ENCODE measurements around the gene CDH4. TPM values are rescaled to one million over a fixed set of nuclear protein-coding genes. Genes with fewer than 3 reads are reported as not detected.

CDH4 gene
- total RNA-seq = 1 to 10 TPM in 1 of 5 donors, under 1 TPM in 2, not detected in 2; under 0.01 to 2.2 (median 0.37) TPM
- under 1 TPM; 0.05 to 0.15 (median 0.06) TPM for polyA plus RNA-seq
- long read RNA-seq, donor 1 = 0 reads
- long read RNA-seq, donor 2 = 0 reads
- long read RNA-seq, donor 3 = 0 reads
- long read RNA-seq, donor 4 = 0 reads
- long read RNA-seq, donor 5 = 0 reads
- long read RNA-seq, donor 6 = 0 reads
- long read RNA-seq, donor 7 = 0 reads
- long read RNA-seq, donor 8 = 0 reads
- long read RNA-seq, donor 9 = 0 reads
- long read RNA-seq, donor 10 = 0 reads

- intact Hi-C loops (cut with DNase I; ENCODE audit: low total_unique reads) = no loop called here
- peaks cover 20 to 98% (median 60%) of the 10 kb centered on the region in 3 donors for H3K27me3 ChIP-seq
- TF ChIP-seq, protein P1, sequence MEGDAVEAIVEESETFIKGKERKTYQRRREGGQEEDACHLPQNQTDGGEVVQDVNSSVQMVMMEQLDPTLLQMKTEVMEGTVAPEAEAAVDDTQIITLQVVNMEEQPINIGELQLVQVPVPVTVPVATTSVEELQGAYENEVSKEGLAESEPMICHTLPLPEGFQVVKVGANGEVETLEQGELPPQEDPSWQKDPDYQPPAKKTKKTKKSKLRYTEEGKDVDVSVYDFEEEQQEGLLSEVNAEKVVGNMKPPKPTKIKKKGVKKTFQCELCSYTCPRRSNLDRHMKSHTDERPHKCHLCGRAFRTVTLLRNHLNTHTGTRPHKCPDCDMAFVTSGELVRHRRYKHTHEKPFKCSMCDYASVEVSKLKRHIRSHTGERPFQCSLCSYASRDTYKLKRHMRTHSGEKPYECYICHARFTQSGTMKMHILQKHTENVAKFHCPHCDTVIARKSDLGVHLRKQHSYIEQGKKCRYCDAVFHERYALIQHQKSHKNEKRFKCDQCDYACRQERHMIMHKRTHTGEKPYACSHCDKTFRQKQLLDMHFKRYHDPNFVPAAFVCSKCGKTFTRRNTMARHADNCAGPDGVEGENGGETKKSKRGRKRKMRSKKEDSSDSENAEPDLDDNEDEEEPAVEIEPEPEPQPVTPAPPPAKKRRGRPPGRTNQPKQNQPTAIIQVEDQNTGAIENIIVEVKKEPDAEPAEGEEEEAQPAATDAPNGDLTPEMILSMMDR (IDR thresholded peaks at IDR 0.05) = no peak
- TF ChIP-seq EP300 (IDR thresholded peaks at IDR 0.05) (no peak), POLR2AphosphoS5 (IDR thresholded peaks at IDR 0.05) (no peak), POLR2A (IDR thresholded peaks at IDR 0.05) (no peak)
Measured at GRCh38 chr20:61251529-61252393, at the start of gene CDH4. CDH4 (plus strand) TSS chr20:61252261.

DNA sequence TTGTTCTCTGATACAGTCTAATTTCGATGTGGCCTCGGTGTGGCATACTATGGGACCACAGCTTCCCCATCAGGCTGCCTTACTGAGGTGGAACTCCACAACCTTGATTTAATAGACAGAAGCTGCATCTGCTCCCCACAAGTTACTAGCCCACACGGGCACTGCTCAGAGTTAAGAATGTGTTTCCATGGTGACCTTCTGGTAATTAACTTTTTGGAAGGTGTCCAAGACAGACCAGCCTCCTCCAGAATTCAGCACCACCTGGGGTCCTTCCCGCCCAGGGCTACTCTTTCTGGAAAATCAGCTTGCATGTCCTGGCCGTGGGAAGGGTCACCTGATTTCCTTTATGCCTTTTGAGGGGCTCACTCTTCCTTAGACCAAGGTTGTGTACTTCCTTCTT is 48.7 kb upstream of the CDH4 start:
- no peak for DNase-seq
- H3K36me3 ChIP-seq = no peaks in the 10 kb centered on the region
- intact Hi-C loops (cut with DNase I; ENCODE audit: low total_unique reads) = no loop called here
- peaks cover 0 to 7% (median 5%) of the 10 kb centered on the region in 4 donors for H3K9me3 ChIP-seq
- no peak for TF ChIP-seq EP300 (IDR thresholded peaks at IDR 0.05)
- no peak for TF ChIP-seq POLR2A (IDR thresholded peaks at IDR 0.05)
- TF ChIP-seq, protein P1 (IDR thresholded peaks at IDR 0.05) = no peak
- no peak for TF ChIP-seq POLR2AphosphoS5 (IDR thresholded peaks at IDR 0.05)
- H3K4me1 ChIP-seq = no peaks in the 10 kb centered on the region
- whole genome bisulfite sequencing, 5 donors = 40 to 55% (median 48%) methylated on average over 5 of the region's 5 CpGs
- H3K4me3 ChIP-seq = no peak overlapping the region
- no peak overlapping the region for H3K27ac ChIP-seq
- H3K27me3 ChIP-seq = peaks cover 0 to 33% (median 0%) of the 10 kb centered on the region in 3 donors

More at GRCh38 chr20:61251529-61252393, at the start of gene CDH4:
- peaks cover 14 to 24% (median 18%) of the 10 kb centered on the region in 4 donors for H3K4me1 ChIP-seq
- WGBS, 5 donors = 4 to 19% (median 9%) methylated on average over 23 to 78 of the region's 78 CpGs
- H3K27ac ChIP-seq = no peak within 1 kb of the TSS
- peak in 1 of 2 donors; percentile 63 for DNase-seq
- H3K9me3 ChIP-seq = no peaks in the 10 kb centered on the region
- H3K36me3 ChIP-seq = no peaks in the 10 kb centered on the region
- H3K4me3 ChIP-seq = peak within 1 kb of the TSS; percentile 29 to 51 (median 38)

DNA sequence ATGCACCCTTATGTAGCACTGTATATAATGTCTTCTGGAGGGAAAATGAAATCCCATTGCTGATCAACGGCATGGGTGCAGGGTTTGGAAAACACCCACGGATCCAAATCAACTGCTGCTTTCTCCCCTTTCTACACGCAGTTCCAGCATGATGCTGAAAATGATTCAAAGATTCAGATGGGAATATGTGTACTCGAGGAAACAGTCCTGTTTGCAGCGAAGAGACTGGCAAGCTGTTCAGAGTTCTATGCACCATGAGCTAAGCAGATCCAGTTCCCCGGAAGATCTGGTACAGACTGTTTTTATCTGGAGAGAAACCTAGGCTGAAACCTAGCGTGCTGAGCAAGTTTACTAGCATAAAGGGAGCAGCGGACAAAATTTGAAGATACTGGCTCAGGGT is 47.9 kb upstream of the CDH4 start:
- intact Hi-C loops (cut with DNase I; ENCODE audit: low total_unique reads) = no loop called here

GRCh38 chr20:61205769-61206168 is 46.3 kb upstream of the CDH4 start:
- peaks cover 0 to 26% (median 0%) of the 10 kb centered on the region in 3 donors for H3K27me3 ChIP-seq
- H3K27ac ChIP-seq = no peak overlapping the region
- TF ChIP-seq, protein P1 (IDR thresholded peaks at IDR 0.05) = no peak
- TF ChIP-seq EP300 (IDR thresholded peaks at IDR 0.05) (no peak), POLR2A (IDR thresholded peaks at IDR 0.05) (no peak), POLR2AphosphoS5 (IDR thresholded peaks at IDR 0.05) (no peak)
- H3K4me1 ChIP-seq = no peaks in the 10 kb centered on the region
- H3K36me3 ChIP-seq = no peaks in the 10 kb centered on the region
- WGBS, 5 donors = 65 to 86% (median 77%) methylated on average over 4 to 6 of the region's 6 CpGs
- peaks cover 0 to 7% (median 5%) of the 10 kb centered on the region in 4 donors for H3K9me3 ChIP-seq
- DNase-seq = no peak
- no peak overlapping the region for H3K4me3 ChIP-seq
- intact Hi-C loops (cut with DNase I; ENCODE audit: low total_unique reads) = no loop called here

More for the DNA sequence above, 47.9 kb upstream of the CDH4 start:
- Histone ChIP-seq H3K4me3 (no peak overlapping the region), H3K9me3 (peaks cover 0 to 7% (median 5%) of the 10 kb centered on the region in 4 donors), H3K36me3 (no peaks in the 10 kb centered on the region), H3K27me3 (peaks cover 0 to 33% (median 0%) of the 10 kb centered on the region in 3 donors), H3K4me1 (no peaks in the 10 kb centered on the region), H3K27ac (no peak overlapping the region)
- WGBS, 5 donors = 75 to 83% (median 80%) methylated on average over 8 of the region's 8 CpGs
- DNase-seq = no peak
- TF ChIP-seq, protein P1 (IDR thresholded peaks at IDR 0.05) = no peak
- TF ChIP-seq EP300 (IDR thresholded peaks at IDR 0.05) (no peak), POLR2A (IDR thresholded peaks at IDR 0.05) (no peak)
